Neural cell (in vitro differentiated cells): ENCODE data around the gene GALNT2. TPM values are rescaled to one million over a fixed set of nuclear protein-coding genes. Genes with fewer than 3 reads are reported as not detected.

Experiments used
- H2AFZ ChIP-seq: fragments of 200-600, 300-800 bp; sonication (generic), shearing (Covaris generic); 2 replicates; pipeline ENCODE4 v1.6.0; 2014; ENCODE audit warnings: low read depth, mild to moderate bottlenecking, antibody characterized with exemption, low read length, moderate library complexity
- H3F3A ChIP-seq: fragments of 200-600 bp; shearing (Covaris generic); 2 replicates; pipeline ENCODE4 v1.6.1; 2016; ENCODE audit warnings: mild to moderate bottlenecking, moderate library complexity, mixed read lengths, antibody characterized with exemption, low read length; ENCODE audit not compliant: insufficient read depth, poor library complexity, severe bottlenecking
- H3K27ac ChIP-seq: fragments of 200-600, 300-800 bp; sonication (generic), shearing (Covaris generic); 2 replicates; pipeline ENCODE4 v1.5.1; 2014; ENCODE audit warnings: mild to moderate bottlenecking, low read length, moderate library complexity
- H3K27me3 ChIP-seq: fragments of 300-800, 200-600 bp; sonication (generic), shearing (Covaris generic); 2 replicates; pipeline ENCODE4 v1.6.0; 2014; ENCODE audit warnings: mild to moderate bottlenecking, low read depth, low read length, moderate library complexity; ENCODE audit not compliant: insufficient read depth
- H3K36me3 ChIP-seq: fragments of 300-800, 200-600 bp; sonication (generic), shearing (Covaris generic); 2 replicates; pipeline ENCODE4 v1.5.1; 2014; ENCODE audit warnings: mild to moderate bottlenecking, antibody characterized with exemption, low read length, moderate library complexity; ENCODE audit not compliant: insufficient read depth
- H3K4me2 ChIP-seq: fragments of 300-800, 200-600 bp; sonication (generic), shearing (Covaris generic); 2 replicates; pipeline ENCODE4 v1.6.0; 2014; ENCODE audit warnings: mild to moderate bottlenecking, low read length
- H3K4me3 ChIP-seq: fragments of 300-800, 200-600 bp; sonication (generic), shearing (Covaris generic); 2 replicates; pipeline ENCODE4 v1.5.1; 2014; ENCODE audit warnings: mild to moderate bottlenecking, low read length, moderate library complexity
- H3K79me2 ChIP-seq: fragments of 200-600 bp; shearing (Covaris generic); replicated peaks from 2 replicates; pipeline ENCODE4 v1.6.0; 2014; ENCODE audit warnings: mild to moderate bottlenecking, low read length, moderate library complexity; ENCODE audit not compliant: insufficient read depth
- H3K9ac ChIP-seq: fragments of 300-800, 200-600 bp; sonication (generic), shearing (Covaris generic); 2 replicates; pipeline ENCODE4 v1.6.1; 2016; ENCODE audit warnings: mild to moderate bottlenecking, low read length, mixed read lengths
- H3K9me2 ChIP-seq: fragments of 200-600 bp; shearing (Covaris generic); 2 replicates; pipeline ENCODE4 v1.6.1; 2016; ENCODE audit warnings: mild to moderate bottlenecking, low read length, mixed read lengths; ENCODE audit not compliant: insufficient read depth
- H3K9me3 ChIP-seq: fragments of 200-600, 300-800 bp; sonication (generic), shearing (Covaris generic); 2 replicates; pipeline ENCODE4 v1.6.1; 2016; ENCODE audit warnings: mild to moderate bottlenecking, mixed run types, low read length, moderate library complexity, mixed read lengths
- H4K20me1 ChIP-seq: fragments of 200-600 bp; shearing (Covaris generic); 2 replicates; pipeline ENCODE4 v1.6.1; 2016; ENCODE audit warnings: mild to moderate bottlenecking, mixed run types; ENCODE audit not compliant: insufficient read depth
- CTCF ChIP-seq: fragments of 450-650 bp; IDR thresholded peaks from 2 replicates; pipeline ENCODE4 v1.5.1; 2014; ENCODE audit warnings: antibody characterized with exemption, mild to moderate bottlenecking, moderate library complexity; ENCODE audit not compliant: poor library complexity, severe bottlenecking
- EP300 ChIP-seq: fragments of 450-650 bp; conservative IDR thresholded peaks from 2 replicates; pipeline ENCODE4 v1.6.1; 2014; ENCODE audit warnings: antibody characterized with exemption, mild to moderate bottlenecking, moderate library complexity; ENCODE audit not compliant: poor library complexity, severe bottlenecking
- EZH2 ChIP-seq: fragments of 200-600, 300-800 bp; shearing (Covaris generic), sonication (generic); IDR thresholded peaks from 2 replicates; pipeline ENCODE4 v1.6.1; 2014; ENCODE audit warnings: antibody characterized with exemption, low read length, borderline replicate concordance, mild to moderate bottlenecking; ENCODE audit not compliant: insufficient read depth, poor library complexity, severe bottlenecking
- MXI1 ChIP-seq: fragments of 450-650 bp; conservative IDR thresholded peaks from 2 replicates; pipeline ENCODE4 v1.6.1; 2014; ENCODE audit warnings: antibody characterized with exemption, mild to moderate bottlenecking; ENCODE audit not compliant: poor library complexity, severe bottlenecking
- POLR2AphosphoS5 ChIP-seq: IDR thresholded peaks from 2 replicates; pipeline ENCODE4 v1.6.1; 2012
- RAD21 ChIP-seq: fragments of 450-650 bp; conservative IDR thresholded peaks from 2 replicates; pipeline ENCODE4 v1.6.1; 2014; ENCODE audit warnings: antibody characterized with exemption, mild to moderate bottlenecking, moderate library complexity
- REST ChIP-seq: IDR thresholded peaks from 2 replicates; pipeline ENCODE4 v1.6.1; 2012; ENCODE audit warnings: borderline replicate concordance
- SMC3 ChIP-seq: fragments of 450-650 bp; conservative IDR thresholded peaks from 2 replicates; pipeline ENCODE4 v1.6.1; 2014; ENCODE audit warnings: antibody characterized with exemption, mild to moderate bottlenecking, moderate library complexity; ENCODE audit not compliant: poor library complexity
- TAF1 ChIP-seq: IDR thresholded peaks from 2 replicates; pipeline ENCODE4 v1.6.1; 2012; ENCODE audit warnings: low read depth
- polyA plus RNA-seq: library from polyadenylated mRNA; depleted of rRNA; stranded (reverse); fragments of >200 nt; gene quantifications from 2 replicates; pipeline ENCODE4 v1.2.3, GENCODE V29; 2014

GALNT2 gene
- polyA plus RNA-seq, 1 donor from 2014 or later: 38.8 TPM

GRCh38 chr1:230191855-230192254, 124.8 kb downstream of the GALNT2 start:
- Histone ChIP-seq H3K9ac (no peak overlapping the region), H2AFZ (no peak overlapping the region), H4K20me1 (no peaks in the 10 kb centered on the region), H3K36me3 (no peaks in the 10 kb centered on the region), H3K9me2 (no peaks in the 10 kb centered on the region), H3K4me3 (no peak overlapping the region), H3K27ac (no peak overlapping the region), H3K9me3 (no peaks in the 10 kb centered on the region), H3F3A (no peaks in the 10 kb centered on the region), H3K4me2 (no peak overlapping the region), H3K79me2 (no peaks in the 10 kb centered on the region), H3K27me3 (no peaks in the 10 kb centered on the region)
- TF ChIP-seq POLR2AphosphoS5 (no peak), CTCF (no peak), TAF1 (no peak), EZH2 (no peak), MXI1 (no peak), EP300 (no peak), RAD21 (no peak), REST (no peak), SMC3 (no peak)

- H3K79me2 ChIP-seq: no peaks in the 10 kb centered on the region
- no peaks in the 10 kb centered on the region for H3K9me2 ChIP-seq
- H3K4me2 ChIP-seq: no peak overlapping the region
- H3K4me3 ChIP-seq: no peak overlapping the region
- no peaks in the 10 kb centered on the region for H3F3A ChIP-seq
- no peak overlapping the region for H3K27ac ChIP-seq
- H4K20me1 ChIP-seq: no peaks in the 10 kb centered on the region
- H2AFZ ChIP-seq: no peak overlapping the region
- no peaks in the 10 kb centered on the region for H3K27me3 ChIP-seq
- no peaks in the 10 kb centered on the region for H3K9me3 ChIP-seq
- TF ChIP-seq CTCF (no peak), RAD21 (no peak)
- no peak overlapping the region for H3K9ac ChIP-seq
- no peaks in the 10 kb centered on the region for H3K36me3 ChIP-seq
Observed at GRCh38 chr1:230194525-230194924, 127.5 kb downstream of the GALNT2 start.
